Ovary (tissue), 9 donors: ENCODE results near the gene SFTA2. TPM values are rescaled to one million over a fixed set of nuclear protein-coding genes. Genes with fewer than 3 reads are reported as not detected.

Source experiments
- DNase-seq, 5 donors: peaks; one replicate each; pipeline ENCODE4 v3.0.0-alpha.2; 2019 to 2020
- H3K27ac ChIP-seq, 2 donors: fragments of 200-600 bp; one replicate each; pipeline versions ENCODE4 v1.5.1 to v1.8.0; 2019 to 2022
- H3K27me3 ChIP-seq: fragments of 200-600 bp; one replicate; pipeline ENCODE4 v1.8.0; 2022
- H3K36me3 ChIP-seq: fragments of 200-600 bp; sonication (generic); one replicate; pipeline ENCODE4 v1.5.1; 2019
- H3K4me1 ChIP-seq: one replicate; pipeline ENCODE4 v1.8.1; 2013; ENCODE audit warnings: mild to moderate bottlenecking, moderate library complexity; ENCODE audit not compliant: insufficient read depth
- H3K4me3 ChIP-seq: fragments of 200-600 bp; sonication (generic); one replicate; pipeline ENCODE4 v1.5.1; 2017
- H3K9me3 ChIP-seq, 2 donors: fragments of 200-600 bp in 1 of 2; sonication (generic) in 1 of 2; one replicate each; pipeline versions ENCODE4 v1.5.1 to v1.8.1; 2013 to 2019; ENCODE audit warnings: mild to moderate bottlenecking in 1 of 2, moderate library complexity in 1 of 2
- CTCF ChIP-seq, 3 donors: fragments of 450-650 bp in 2 of 3; fragments of 200-600 bp in 1 of 3; IDR thresholded peaks; one replicate each; pipeline versions ENCODE4 v1.5.1 to v1.8.0; 2016 to 2022; ENCODE audit warnings: antibody characterized with exemption in 3 of 3, mild to moderate bottlenecking in 1 of 3
- EP300 ChIP-seq: sonication (generic); formaldehyde crosslinking; IDR thresholded peaks from one replicate; pipeline ENCODE4 v1.6.1; 2017; ENCODE audit warnings: antibody characterized with exemption
- POLR2A ChIP-seq: fragments of 450-650 bp; IDR thresholded peaks from one replicate; pipeline ENCODE4 v1.6.1; 2017; ENCODE audit warnings: antibody characterized with exemption, mild to moderate bottlenecking, moderate library complexity
- WGBS, 3 donors: extraction: QIAGEN DNeasy Blood & Tissue Kit in 1 of 3; methylation state at CpG; one replicate each; pipeline versions ENCODE4 v1.1.5 to v1.1.7; 2013 to 2017; 5-methylcytosine and 5-hydroxymethylcytosine counted together
- intact Hi-C, 4 donors: fragments of 100-400 bp; cut with DNase I; formaldehyde crosslinking; loops; one replicate each; pipeline versions ENCODE4 v1.11.0 to v1.15.1; 2022 to 2023
- polyA plus RNA-seq, 2 donors: library from polyadenylated mRNA; stranded (reverse); fragments of 200-250 nt in 1 of 2; fragments of 350-450 nt in 1 of 2; fragmentation: Illumina TruSeq in 1 of 2; extraction: RNeasy Lipid Tissue Mini Kit (QIAGEN cat#74804) in 1 of 2; gene quantifications; one replicate each; pipeline ENCODE4 v1.2.3, GENCODE V29; 2013 to 2014
- total RNA-seq, 7 donors: library from RNA; depleted of rRNA in 2 of 7; stranded (reverse); fragments of >200 nt in 2 of 7; fragmentation: NEBNext Ultra II Directional in 3 of 7; extraction: Animal tissue kit (Norgen Biotek cat#: 25700) in 3 of 7; gene quantifications; one replicate each; pipeline versions ENCODE4 v1.1.0 to v1.2.4, GENCODE V29; 2016 to 2023
- donor health status: DM: no; HTN: no; CAD: no; lungs with moderate emphysema.
- donor health status: DM: no; HTN: no; CAD: no.
- donor health status: Bipolar disorder and iron deficiency.
- donor health status: DM: yes; HTN: yes; CAD: no.
- donor health status: DM: no; HTN: no; CAD: no.
- donor health status: DM: yes; HTN: yes; CAD: no.

SFTA2 gene
- total and polyA plus RNA-seq, 9 donors, result 0.80 to 3.1 (median 0.82) TPM; not detected in 6

- Histone ChIP-seq H3K27me3 (no peaks in the 10 kb centered on the region), H3K4me1 (peaks cover 16% of the 10 kb centered on the region), H3K36me3 (no peaks in the 10 kb centered on the region), H3K27ac (peak overlapping the region; percentile 87 to 97), H3K9me3 (no peaks in the 10 kb centered on the region), H3K4me3 (peak overlapping the region; percentile 82)
- peak; percentile 75 to 82 (median 78) for DNase-seq
- intact Hi-C loops, result loop anchor here in 3 of 4 donors (10.0 kb wide), 2 partner anchors 141 to 201 kb away; partner anchors contain the start of genes FLOT1 (in 2 of the 3), IER3 (in 2 of the 3) and PPP1R18 (in 2 of the 3)
- TF ChIP-seq POLR2A, result no peak
- TF ChIP-seq EP300, result no peak
- no peak for TF ChIP-seq CTCF (IDR thresholded peaks at IDR 0.05)
- 7 to 13% (median 9%) methylated on average over 17 to 18 of the region's 18 CpGs for WGBS, 3 donors
Observed at GRCh38 chr6:30885999-30886896, 45.7 kb downstream of the SFTA2 start.

GRCh38 chr6:30885481-30885998, 46.4 kb downstream of the SFTA2 start:
- Histone ChIP-seq H3K27ac (peak overlapping the region; percentile 87 to 97), H3K4me1 (peaks cover 16% of the 10 kb centered on the region), H3K36me3 (no peaks in the 10 kb centered on the region), H3K4me3 (peak overlapping the region; percentile 82), H3K9me3 (no peaks in the 10 kb centered on the region), H3K27me3 (no peaks in the 10 kb centered on the region)
- no peak for DNase-seq
- intact Hi-C loops, result loop anchor here in 3 of 4 donors (10.0 kb wide), 2 partner anchors 141 to 201 kb away; partner anchors contain the start of genes FLOT1 (in 2 of the 3), IER3 (in 2 of the 3) and PPP1R18 (in 2 of the 3)
- TF ChIP-seq CTCF (IDR thresholded peaks at IDR 0.05) (no peak), EP300 (no peak)
- WGBS, 3 donors, result 6 to 13% (median 9%) methylated on average over 7 of the region's 7 CpGs

GRCh38 chr6:30884521-30885480, 47.2 kb downstream of the SFTA2 start:
- Histone ChIP-seq H3K4me1 (peaks cover 16% of the 10 kb centered on the region), H3K27ac (peak overlapping the region; percentile 87 to 97), H3K27me3 (no peaks in the 10 kb centered on the region), H3K36me3 (no peaks in the 10 kb centered on the region), H3K9me3 (no peaks in the 10 kb centered on the region), H3K4me3 (peak overlapping the region; percentile 82)
- WGBS, 3 donors, result 1 to 4% (median 2%) methylated on average over 37 to 59 of the region's 59 CpGs
- no peak for TF ChIP-seq POLR2A
- no peak for TF ChIP-seq CTCF (IDR thresholded peaks at IDR 0.05)
- no peak for TF ChIP-seq EP300
- intact Hi-C loops, result loop anchor here in 3 of 4 donors (5.0 to 10.0 kb wide), 3 partner anchors 140 to 200 kb away; partner anchors contain the start of genes FLOT1 (in 3 of the 3), IER3 (in 3 of the 3) and PPP1R18 (in 2 of the 3)
- DNase-seq, result peak; percentile 65 to 76 (median 72)
